K562 (cell line): ENCODE measurements around the gene GNAL. TPM values are rescaled to one million over a fixed set of nuclear protein-coding genes. Genes with fewer than 3 reads are reported as not detected.
"Not testable (repeated sequence)": the region's sequence is repeated elsewhere in the genome, so short reads cannot be mapped to it uniquely, and the experiment has no call there.

Source experiments
- ATAC-seq: fragments of 200-7000 bp; cut with Tn5 transposase; 3 replicates; pipeline ENCODE4 v1.9.1; 2020; ENCODE audit warnings: moderate library complexity
- BruUV-seq: library from RNA; stranded (reverse); fragments of 400-500 nt; replicated peaks from 2 replicates; lab custom pipeline; 2021; lab: Mats Ljungman, UMichigan
- CTCF ChIA-PET: fragments of 300-600 bp; formaldehyde crosslinking; extraction: SDS; loops from one replicate; lab custom pipeline; 2021; ENCODE audit warnings: low intra/inter-chr PET ratio; lab: Yijun Ruan, JAX
- POLR2A ChIA-PET: fragments of 300-600, 350-650 bp; sonication (Branson Sonifier 250); formaldehyde crosslinking; extraction: SDS; loops from one replicate; lab custom pipeline; 2021; ENCODE audit warnings: antibody characterized with exemption, inconsistent platforms; lab: Yijun Ruan, JAX
- DNase-seq, 4 experiments: peaks; one replicate each; pipeline versions ENCODE4 v3.0.0 to v3.0.0-alpha.2; 2011 to 2018; ENCODE audit warnings: low spot score in 3 of 4, mixed read lengths in 3 of 4; ENCODE audit errors: extremely low read depth in 1 of 4
- FAIRE-seq: peaks from 2 replicates; lab custom pipeline; 2011; peaks lifted over from hg19 to GRCh38; lab: Jason Lieb, UNC
- H2AFZ ChIP-seq: 2 replicates; pipeline ENCODE4 v1.6.0; 2011; ENCODE audit warnings: low read depth, low read length, control low read depth, inconsistent platforms
- H3K27ac ChIP-seq: fragments of 200-600 bp; 3 replicates; pipeline ENCODE4 v1.8.0; 2011; ENCODE audit warnings: low read depth, mild to moderate bottlenecking, control low read depth, inconsistent platforms, low read length, moderate library complexity, mixed read lengths; ENCODE audit errors: extremely low read depth
- H3K27me3 ChIP-seq, 2 experiments: fragments of 300-600 bp in 1 of 2; 2 replicates in 1 of 2; 3 replicates in 1 of 2; pipeline versions ENCODE4 v1.6.0 to v1.8.0; 2011; ENCODE audit warnings: inconsistent platforms in 2 of 2, low read length in 2 of 2, mild to moderate bottlenecking in 1 of 2, mixed read lengths in 1 of 2, moderate library complexity in 1 of 2; ENCODE audit not compliant: control insufficient read depth in 2 of 2, insufficient read depth in 2 of 2
- H3K36me3 ChIP-seq: fragments of 300-600 bp; 3 replicates; pipeline ENCODE4 v1.8.0; 2011; ENCODE audit warnings: mild to moderate bottlenecking, low read length, inconsistent platforms; ENCODE audit not compliant: control insufficient read depth, insufficient read depth
- H3K4me1 ChIP-seq, 2 experiments: fragments of 200-600 bp in 1 of 2; replicated peaks in 1 of 2; 2 replicates in 1 of 2; 3 replicates in 1 of 2; pipeline versions ENCODE4 v1.5.1 to v1.8.0; 2011; ENCODE audit warnings: inconsistent platforms in 2 of 2, low read length in 2 of 2, mild to moderate bottlenecking in 1 of 2, mixed read lengths in 1 of 2, moderate library complexity in 1 of 2; ENCODE audit not compliant: control insufficient read depth in 2 of 2, insufficient read depth in 2 of 2
- H3K4me2 ChIP-seq: 2 replicates; pipeline ENCODE4 v1.6.1; 2011; ENCODE audit warnings: low read length, control low read depth, inconsistent platforms, mixed read lengths; ENCODE audit not compliant: insufficient read depth
- H3K4me3 ChIP-seq: fragments of 200-600 bp; sonication (generic), shearing (Covaris generic); 2 replicates; pipeline ENCODE4 v1.5.1; 2016; ENCODE audit warnings: control low read depth, inconsistent platforms
- H3K79me2 ChIP-seq: fragments of 200-600 bp; 3 replicates; pipeline ENCODE4 v1.8.0; 2011; ENCODE audit warnings: low read length, inconsistent platforms; ENCODE audit not compliant: control insufficient read depth, insufficient read depth
- H3K9ac ChIP-seq, 2 experiments: 2 replicates each; pipeline versions ENCODE4 v1.6.0 to v1.6.1; 2011; ENCODE audit warnings: low read depth in 2 of 2, low read length in 2 of 2, control low read depth in 1 of 2, inconsistent platforms in 1 of 2, mild to moderate bottlenecking in 1 of 2, mixed read lengths in 1 of 2; ENCODE audit not compliant: insufficient read depth in 1 of 2
- H3K9me1 ChIP-seq: one replicate; pipeline ENCODE4 v1.6.0; 2011; ENCODE audit warnings: inconsistent platforms, mild to moderate bottlenecking, low read length, moderate library complexity; ENCODE audit not compliant: control insufficient read depth, insufficient read depth
- H3K9me3 ChIP-seq: replicated peaks from 2 replicates; pipeline ENCODE4 v1.5.1; 2011; ENCODE audit warnings: low read depth, low read length, inconsistent platforms; ENCODE audit not compliant: control insufficient read depth, insufficient read depth
- H4K20me1 ChIP-seq: replicated peaks from 2 replicates; pipeline ENCODE4 v1.6.1; 2011; ENCODE audit warnings: low read length, inconsistent platforms, mixed read lengths; ENCODE audit not compliant: control insufficient read depth, insufficient read depth
- ARID1B ChIP-seq: fragments of 450-650 bp; IDR thresholded peaks from 2 replicates; pipeline ENCODE4 v1.6.1; 2016; ENCODE audit warnings: antibody characterized with exemption, mild to moderate bottlenecking, inconsistent platforms
- ATF7 ChIP-seq: fragments of 450-650 bp; IDR thresholded peaks from 2 replicates; pipeline ENCODE4 v1.7.1; 2014; ENCODE audit warnings: mild to moderate bottlenecking, moderate library complexity
- CBFA2T3 ChIP-seq: fragments of 450-650 bp; IDR thresholded peaks from 2 replicates; pipeline ENCODE4 v1.6.1; 2017
- CBX8 ChIP-seq: fragments of 200-600 bp; sonication (generic); IDR thresholded peaks from 2 replicates; pipeline ENCODE4 v1.6.1; 2012; ENCODE audit warnings: borderline replicate concordance, mixed run types, low read depth, mild to moderate bottlenecking, moderate library complexity, mixed read lengths, low read length, control low read depth, inconsistent platforms; ENCODE audit not compliant: poor library complexity, severe bottlenecking; ENCODE audit errors: extremely low read depth
- CEBPB ChIP-seq: fragments of 450-650 bp; IDR thresholded peaks from 2 replicates; pipeline ENCODE4 v1.6.1; 2016; ENCODE audit warnings: missing genetic modification characterization, missing compliant biosample characterization
- DDX20 ChIP-seq: fragments of 450-650 bp; IDR thresholded peaks from 2 replicates; pipeline ENCODE4 v1.6.1; 2016; ENCODE audit warnings: missing genetic modification characterization, low read depth, mild to moderate bottlenecking, missing compliant biosample characterization, moderate library complexity
- DPF2 ChIP-seq: fragments of 450-650 bp; IDR thresholded peaks from 2 replicates; pipeline ENCODE4 v1.6.1; 2016
- EHMT2 ChIP-seq: fragments of 450-650 bp; IDR thresholded peaks from 2 replicates; pipeline ENCODE4 v1.6.1; 2018; ENCODE audit warnings: antibody characterized with exemption
- FOXA3 ChIP-seq, 2 experiments: fragments of 450-650 bp in 1 of 2; sonication (generic) in 1 of 2; formaldehyde crosslinking; IDR thresholded peaks in 1 of 2; conservative IDR thresholded peaks in 1 of 2; 2 replicates each; pipeline versions ENCODE4 v1.4.0 to v1.8.0; 2020 to 2022; ENCODE audit warnings: mild to moderate bottlenecking in 2 of 2, missing genetic modification reagents in 1 of 2
- MED1 ChIP-seq: sonication (generic); formaldehyde crosslinking; IDR thresholded peaks from 2 replicates; pipeline ENCODE4 v1.8.1; 2023; ENCODE audit warnings: missing genetic modification reagents, borderline replicate concordance
- MTA2 ChIP-seq: fragments of 450-650 bp; IDR thresholded peaks from 2 replicates; pipeline ENCODE4 v1.6.1; 2016; ENCODE audit warnings: low read depth
- NCOR1 ChIP-seq: fragments of 450-650 bp; IDR thresholded peaks from 2 replicates; pipeline ENCODE4 v1.6.1; 2016; ENCODE audit warnings: mild to moderate bottlenecking, moderate library complexity
- NELFE ChIP-seq: IDR thresholded peaks from 2 replicates; pipeline ENCODE4 v1.6.1; 2011; ENCODE audit warnings: mild to moderate bottlenecking; ENCODE audit not compliant: insufficient read depth, insufficient read length
- NRF1 ChIP-seq, 2 experiments: fragments of 450-650 bp; IDR thresholded peaks in 1 of 2; conservative IDR thresholded peaks in 1 of 2; 2 replicates each; pipeline ENCODE4 v1.6.1; 2014; ENCODE audit warnings: mild to moderate bottlenecking in 2 of 2
- RFX5 ChIP-seq: IDR thresholded peaks from 2 replicates; pipeline ENCODE4 v1.6.1; 2011; ENCODE audit warnings: low read depth, mild to moderate bottlenecking, improper control_type of control experiment, low read length
- SMARCA4 ChIP-seq: fragments of 450-650 bp; IDR thresholded peaks from 2 replicates; pipeline ENCODE4 v1.6.1; 2016
- SMARCA5 ChIP-seq: fragments of 450-650 bp; IDR thresholded peaks from 2 replicates; pipeline ENCODE4 v1.6.1; 2016
- SOX6 ChIP-seq: fragments of 450-650 bp; IDR thresholded peaks from 2 replicates; pipeline ENCODE4 v1.6.1; 2014; ENCODE audit warnings: mild to moderate bottlenecking
- SP2 ChIP-seq: IDR thresholded peaks from 2 replicates; pipeline ENCODE4 v1.6.1; 2011; ENCODE audit warnings: mild to moderate bottlenecking, low read depth, low read length, moderate library complexity; ENCODE audit not compliant: poor library complexity, severe bottlenecking; ENCODE audit errors: extremely low read depth
- TAL1 ChIP-seq: fragments of 450-650 bp; IDR thresholded peaks from 2 replicates; pipeline ENCODE4 v1.6.1; 2016; ENCODE audit warnings: mild to moderate bottlenecking
- ZNF316 ChIP-seq: fragments of 450-650 bp; IDR thresholded peaks from 2 replicates; pipeline ENCODE4 v1.6.1; 2016
- WGBS: fragments of 100-300 bp; shearing (Covaris generic); methylation state at CpG from one replicate; pipeline ENCODE4 v1.1.6; 2016; ENCODE audit warnings: low coverage, mixed read lengths; ENCODE audit not compliant: insufficient coverage; ENCODE audit errors: missing lambda C conversion rate; 5-methylcytosine and 5-hydroxymethylcytosine counted together
- in situ Hi-C: fragments of 300-500 bp; cut with MboI; formaldehyde crosslinking; loops from 4 replicates; pipeline ENCODE4 v1.15.0; 2018; ENCODE audit warnings: inconsistent platforms, mixed read lengths
- intact Hi-C: fragments of 100-400 bp; cut with micrococcal nuclease; formaldehyde crosslinking; loops from 2 replicates; pipeline ENCODE4 v1.14.2; 2022
- polyA plus RNA-seq, 8 experiments: library from polyadenylated mRNA; depleted of rRNA in 4 of 8; stranded (reverse) in 5 of 8; unstranded in 3 of 8; fragments of >200 nt; fragmentation: Nextera tagmentation in 2 of 8; fragmentation: Illumina TruSeq in 1 of 8; extraction: Ambion mirVana in 2 of 8; extraction: Trizol in 1 of 8; gene quantifications; 2 replicates each; pipeline versions ENCODE4 v1.2.1 to v1.2.3, GENCODE V29; 2011 to 2014; ENCODE audit warnings: inconsistent platforms in 1 of 8, missing spikeins in 1 of 8
- total RNA-seq, 7 experiments: library from RNA; depleted of rRNA in 6 of 7; stranded (reverse); fragments of >200 nt in 6 of 7; fragmentation: Illumina TruSeq in 2 of 7; extraction: Trizol in 2 of 7; gene quantifications; 2 replicates each; pipeline versions ENCODE4 v1.2.1 to v1.2.3, GENCODE V29; 2011 to 2021; ENCODE audit warnings: low replicate concordance in 1 of 7

Gene GNAL
- total and polyA plus RNA-seq, 9 of the 15 experiments (the other 6 are each of a cell fraction or from before 2014, with no cell fraction given): under 0.01 to 0.10 (median 0.01) TPM; not detected in 5

GRCh38 chr18:11919522-11919921 lies 230.5 kb downstream of the GNAL start:
- ATAC-seq, intact Hi-C loops, FAIRE-seq: not testable (repeated sequence)

GRCh38 chr18:11923450-11923849 lies 234.4 kb downstream of the GNAL start:
- CTCF ChIA-PET: no interaction called here
- intact Hi-C loops (no loop called here), in situ Hi-C loops (no loop called here)
- Histone ChIP-seq H3K4me3 (no peak overlapping the region), H3K4me1 (peaks cover 3 to 7% of the 10 kb centered on the region in 2 experiments; a peak in 3 of 5 replicates), H3K27me3 (peaks cover 4 to 12% of the 10 kb centered on the region in 2 experiments; a peak in 2 of 5 replicates), H3K9me1 (no peaks in the 10 kb centered on the region), H3K9ac (no peak overlapping the region), H2AFZ (no peak overlapping the region), H3K9me3 (no peaks in the 10 kb centered on the region), H3K27ac (no peak overlapping the region), H3K79me2 (no peaks in the 10 kb centered on the region), H3K36me3 (no peaks in the 10 kb centered on the region), H3K4me2 (no peak overlapping the region), H4K20me1 (no peaks in the 10 kb centered on the region)
- ATAC-seq (no peak; the same call in 2 of the 3 replicates), DNase-seq (peak in 3 of 4 experiments; percentile 24 to 53 (median 33)), FAIRE-seq (no peak)
- no TSS peak for BruUV-seq
- 26% methylated on average over 3 of the region's 3 CpGs for WGBS
- POLR2A ChIA-PET: interaction anchor here (2.1 kb wide), 1 partner anchor 10 kb away, joined by 5 read pairs; no protein-coding TSS in a partner anchor
- TF ChIP-seq FOXA3 (CRISPR knock-in tag; conservative IDR thresholded peaks at IDR 0.05 in 1 of 2, IDR thresholded peaks at IDR 0.05 in 1 of 2) (peak in 1 of 2 experiments; percentile 29; a peak in 1 of 4 replicates), SMARCA5 (no peak), MED1 (CRISPR knock-in tag) (no peak), ZNF316 (no peak), ARID1B (peak; percentile 74), RFX5 (no peak), SOX6 (peak; percentile 60; the same call in 1 of the 2 replicates), TAL1 (peak; percentile 80), ATF7 (no peak), DPF2 (0 out of 2 replicates have a peak, but pooled peaks have one; percentile 14), NELFE (no peak), CBX8 (no peak), NRF1 (conservative IDR thresholded peaks at IDR 0.05 in 1 of 2, IDR thresholded peaks at IDR 0.05 in 1 of 2) (no peak), SMARCA4 (0 out of 2 replicates have a peak, but pooled peaks have one; percentile 30), CBFA2T3 (peak; percentile 75), DDX20 (tag) (no peak), NCOR1 (peak; percentile 56), SP2 (no peak), EHMT2 (no peak), MTA2 (peak; percentile 64)

More at GRCh38 chr18:11919522-11919921, 230.5 kb downstream of the GNAL start:
- H3K9me1 ChIP-seq, H2AFZ ChIP-seq, BruUV-seq, H3K79me2 ChIP-seq, H3K27ac ChIP-seq, H3K4me1 ChIP-seq, CTCF ChIA-PET, H3K9me3 ChIP-seq, H4K20me1 ChIP-seq, H3K4me2 ChIP-seq, H3K4me3 ChIP-seq, POLR2A ChIA-PET, H3K27me3 ChIP-seq, H3K9ac ChIP-seq, DNase-seq, H3K36me3 ChIP-seq: not testable (repeated sequence)
- 67% methylated on average over 4 of the region's 5 CpGs for WGBS
- in situ Hi-C loops: loop anchor here (5.0 kb wide), 1 partner anchor 1322 kb away; no protein-coding TSS in a partner anchor
- 0 out of 2 replicates have a peak, but pooled peaks have one; percentile 18 for TF ChIP-seq CEBPB
